ENCODE results near the gene GDI1.

GRCh38 chrX:154478728-154479622, 42.0 kb downstream of the GDI1 start, which contains the start of gene LAGE3:
- no peak for TF ChIP-seq CTCF (conservative IDR thresholded peaks at IDR 0.05; ENCODE audit: low read length)
- TF ChIP-seq EZH2phosphoT487 (IDR thresholded peaks at IDR 0.05; ENCODE audit: borderline replicate concordance): no peak
